ENCODE measurements around the gene RFNG.

Gene RFNG

GRCh38 chr17:82023447-82024241 is 28.0 kb downstream of the RFNG start:
- no peak for DNase-seq

GRCh38 chr17:82022981-82023446 is 28.6 kb downstream of the RFNG start, which contains the start of gene LRRC45:
TSS of gene LRRC45 (plus strand) at chr17:82023305. CDS start at chr17:82023644, 339 bp downstream.
- peak; percentile 100 for DNase-seq

GRCh38 chr17:82022310-82022980 is 29.2 kb downstream of the RFNG start, which contains the start of gene CENPX:
TSS of gene CENPX (minus strand) at chr17:82022878. CDS start at chr17:82022861, 17 bp downstream.
- no peak for DNase-seq

- DNase-seq = no peak
Measured at GRCh38 chr17:82021900-82022309, 29.7 kb downstream of the RFNG start.

- DNase-seq = peak; percentile 64
Measured at GRCh38 chr17:82021107-82021899, 30.3 kb downstream of the RFNG start.

- DNase-seq = no peak
Measured at GRCh38 chr17:82020572-82021106, 31.0 kb downstream of the RFNG start.

GRCh38 chr17:82019690-82020571 is 31.7 kb downstream of the RFNG start:
- DNase-seq = peak; percentile 30

GRCh38 chr17:82018989-82019689 is 32.5 kb downstream of the RFNG start:
- no peak for DNase-seq

- DNase-seq = no peak
Measured at GRCh38 chr17:82018152-82018988, 33.2 kb downstream of the RFNG start.

- no peak for DNase-seq
Measured at GRCh38 chr17:82017612-82018151, 33.9 kb downstream of the RFNG start.

- DNase-seq = no peak
Measured at GRCh38 chr17:82016875-82017459, 34.6 kb downstream of the RFNG start.

GRCh38 chr17:82016061-82016874 is 35.3 kb downstream of the RFNG start:
- no peak for DNase-seq

- no peak for DNase-seq
Measured at GRCh38 chr17:82015311-82015971, 36.2 kb downstream of the RFNG start.

- DNase-seq = no peak
Measured at GRCh38 chr17:82014971-82015310, 36.7 kb downstream of the RFNG start.

GRCh38 chr17:82014432-82014831 is 37.2 kb downstream of the RFNG start:
- no peak for DNase-seq

- no peak for DNase-seq
Measured at GRCh38 chr17:82013772-82014321, 37.8 kb downstream of the RFNG start.

GRCh38 chr17:82013341-82013740 is 38.3 kb downstream of the RFNG start:
- DNase-seq = no peak

Data from fibroblast of upper back skin (primary cell).